GM12878 (cell line): ENCODE results near the gene PLAAT3. TPM values are rescaled to one million over a fixed set of nuclear protein-coding genes. Genes with fewer than 3 reads are reported as not detected.

Source experiments
- ATAC-seq: fragments of 200-7000 bp; cut with Tn5 transposase; 3 replicates; pipeline ENCODE4 v1.9.1; 2020; ENCODE audit warnings: mild to moderate bottlenecking, moderate library complexity
- BruUV-seq: library from RNA; stranded (reverse); fragments of 400-500 nt; replicated peaks from 2 replicates; lab custom pipeline; 2021; lab: Mats Ljungman, UMichigan
- CTCF ChIA-PET: fragments of 300-600 bp; sonication (Branson Sonifier 250); formaldehyde crosslinking; extraction: SDS; loops from one replicate; lab custom pipeline; 2021; ENCODE audit warnings: inconsistent platforms; lab: Yijun Ruan, JAX
- POLR2A ChIA-PET: fragments of 350-600 bp; formaldehyde crosslinking; extraction: SDS; loops from one replicate; lab custom pipeline; 2021; ENCODE audit warnings: inconsistent platforms; lab: Charles Lee
- RAD21 ChIA-PET: fragments of 300-600 bp; sonication (Branson Sonifier 250); formaldehyde crosslinking; loops from one replicate; lab custom pipeline; 2023; ENCODE audit warnings: antibody characterized with exemption; ENCODE audit not compliant: unreplicated experiment; lab: Charles Lee
- SMC1A ChIA-PET: fragments of 300-600 bp; sonication (Branson Sonifier 250); formaldehyde crosslinking; loops from one replicate; lab custom pipeline; 2023; ENCODE audit not compliant: unreplicated experiment, uncharacterized antibody; lab: Charles Lee
- DNase-seq: peaks from one replicate; pipeline ENCODE4 v3.0.0-alpha.2; 2011; ENCODE audit warnings: low read depth, low spot score
- FAIRE-seq: peaks from 3 replicates; lab custom pipeline; 2011; peaks lifted over from hg19 to GRCh38; lab: Jason Lieb, UNC
- H2AFZ ChIP-seq: 2 replicates; pipeline ENCODE4 v1.6.0; 2011; ENCODE audit warnings: low read depth, low read length, control low read depth; ENCODE audit not compliant: control insufficient read depth
- H3K27ac ChIP-seq: 2 replicates; pipeline ENCODE4 v1.5.1; 2011; ENCODE audit warnings: control low read depth; ENCODE audit not compliant: control insufficient read depth, insufficient read depth
- H3K27me3 ChIP-seq, 2 experiments: replicated peaks in 1 of 2; 2 replicates each; pipeline versions ENCODE4 v1.6.0 to v1.6.1; 2011; ENCODE audit warnings: low read length in 1 of 2; ENCODE audit not compliant: control insufficient read depth in 2 of 2, insufficient read depth in 2 of 2
- H3K36me3 ChIP-seq, 2 experiments: 2 replicates each; pipeline ENCODE4 v1.5.1; 2011; ENCODE audit warnings: low read length in 1 of 2; ENCODE audit not compliant: control insufficient read depth in 2 of 2, insufficient read depth in 2 of 2
- H3K4me1 ChIP-seq: 2 replicates; pipeline ENCODE4 v1.6.1; 2011; ENCODE audit warnings: mild to moderate bottlenecking, low read length, moderate library complexity, mixed read lengths; ENCODE audit not compliant: control insufficient read depth, insufficient read depth
- H3K4me2 ChIP-seq: 2 replicates; pipeline ENCODE4 v1.6.0; 2011; ENCODE audit warnings: control low read depth; ENCODE audit not compliant: control insufficient read depth, insufficient read depth
- H3K4me3 ChIP-seq: fragments of 200-600 bp; sonication (generic); 2 replicates; pipeline ENCODE4 v1.5.1; 2016
- H3K79me2 ChIP-seq: 2 replicates; pipeline ENCODE4 v1.6.0; 2011; ENCODE audit warnings: low read length; ENCODE audit not compliant: control insufficient read depth, insufficient read depth
- H3K9ac ChIP-seq: 2 replicates; pipeline ENCODE4 v1.8.0; 2011; ENCODE audit warnings: low read length, control low read depth, mixed read lengths; ENCODE audit not compliant: control insufficient read depth, insufficient read depth
- H3K9me3 ChIP-seq: replicated peaks from 3 replicates; pipeline ENCODE4 v1.5.1; 2011; ENCODE audit warnings: mild to moderate bottlenecking, low read length; ENCODE audit not compliant: control insufficient read depth, insufficient read depth
- H4K20me1 ChIP-seq: 2 replicates; pipeline ENCODE4 v1.6.0; 2011; ENCODE audit not compliant: control insufficient read depth, insufficient read depth
- CBX5 ChIP-seq: sonication (generic); IDR thresholded peaks from 2 replicates; pipeline ENCODE4 v1.6.1; 2016; ENCODE audit warnings: low read depth, moderate library complexity, mild to moderate bottlenecking, inconsistent platforms
- GABPA ChIP-seq: IDR thresholded peaks from 2 replicates; pipeline ENCODE4 v1.6.1; 2014; ENCODE audit warnings: antibody characterized with exemption, low read depth, mild to moderate bottlenecking, inconsistent platforms
- MYB ChIP-seq: fragments of 150-350 bp; IDR thresholded peaks from 2 replicates; pipeline ENCODE4 v1.6.1; 2014; ENCODE audit warnings: mild to moderate bottlenecking, low read depth, low read length, borderline replicate concordance
- NBN ChIP-seq: fragments of 450-650 bp; IDR thresholded peaks from 2 replicates; pipeline ENCODE4 v1.6.1; 2016
- PAX8 ChIP-seq: fragments of 450-650 bp; IDR thresholded peaks from 2 replicates; pipeline ENCODE4 v1.6.1; 2017; ENCODE audit warnings: mild to moderate bottlenecking, moderate library complexity
- STAT3 ChIP-seq: IDR thresholded peaks from 2 replicates; pipeline ENCODE4 v1.6.1; 2011; ENCODE audit warnings: low read depth, low read length, improper control_type of control experiment
- TCF7 ChIP-seq: IDR thresholded peaks from 2 replicates; pipeline ENCODE4 v1.6.1; 2014; ENCODE audit warnings: antibody characterized with exemption, borderline replicate concordance
- WGBS: methylation state at CpG from one replicate; pipeline ENCODE4 v1.1.6; 2016; ENCODE audit warnings: low lambda C conversion rate; ENCODE audit not compliant: insufficient replicate concordance, insufficient coverage; ENCODE audit errors: missing lambda C conversion rate; 5-methylcytosine and 5-hydroxymethylcytosine counted together
- in situ Hi-C: fragments of 300-500 bp; cut with MboI; formaldehyde crosslinking; loops from 9 replicates; pipeline ENCODE4 v1.14.3; 2018; ENCODE audit warnings: mixed read lengths
- intact Hi-C: fragments of 100-400 bp; cut with micrococcal nuclease; formaldehyde crosslinking; loops from one replicate; pipeline ENCODE4 v1.14.2; 2022; ENCODE audit not compliant: unreplicated experiment
- polyA plus RNA-seq, 11 experiments: library from polyadenylated mRNA; depleted of rRNA in 4 of 11; unstranded in 6 of 11; stranded (reverse) in 5 of 11; fragments of >200 nt; fragmentation: Nextera tagmentation in 4 of 11; fragmentation: Illumina TruSeq in 1 of 11; extraction: Ambion mirVana in 4 of 11; extraction: Trizol in 1 of 11; gene quantifications; 1 replicate in 1 of 11; 2 replicates in 10 of 11; pipeline versions ENCODE4 v1.2.1 to v1.2.3, GENCODE V29; 2011 to 2016; ENCODE audit warnings: inconsistent platforms in 2 of 11, missing spikeins in 2 of 11, low read depth in 1 of 11
- total RNA-seq, 4 experiments: library from RNA; depleted of rRNA in 3 of 4; stranded (reverse); fragments of >200 nt in 3 of 4; fragmentation: Illumina TruSeq in 1 of 4; extraction: Trizol in 1 of 4; gene quantifications; 2 replicates each; pipeline versions ENCODE4 v1.2.1 to v1.2.3, GENCODE V29; 2013 to 2021
- TF ChIP-seq, protein P1 (sequence below): IDR thresholded peaks from 2 replicates; pipeline ENCODE4 v1.6.1; 2012; ENCODE audit warnings: improper control_type of control experiment, low read depth, low read length; ENCODE audit not compliant: insufficient replicate concordance

The PLAAT3 gene
- total and polyA plus RNA-seq, 10 of the 15 experiments (the other 5 are each of a cell fraction or from before 2014, with no cell fraction given) = 4.8 to 37.0 (median 14.8) TPM

DNA sequence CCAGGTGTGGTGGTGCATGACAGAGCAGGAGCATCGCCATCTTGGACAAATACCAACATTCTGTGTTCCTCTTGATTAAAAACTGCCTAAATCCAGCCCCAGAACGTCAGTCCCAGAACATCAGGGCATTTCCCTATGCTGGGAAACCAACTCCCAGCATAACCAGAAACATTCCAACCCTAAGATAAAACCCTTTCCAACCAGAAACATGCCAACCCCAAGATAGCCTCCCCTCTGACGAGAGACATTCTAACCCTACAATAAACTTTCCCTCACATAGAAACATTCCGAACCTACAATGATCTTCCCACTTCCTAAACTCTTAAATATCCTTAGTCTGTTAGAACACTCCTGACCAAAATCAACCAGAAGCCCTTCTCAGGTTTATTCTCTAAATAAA, 66.1 kb downstream of the PLAAT3 start:
- TF ChIP-seq PAX8 (no peak), TCF7 (no peak), NBN (no peak)
- SMC1A ChIA-PET = interaction anchor here (1.0 kb wide), 1 partner anchor 12 kb away, joined by 3 read pairs; the partner anchor contains the start of gene PLAAT4

DNA sequence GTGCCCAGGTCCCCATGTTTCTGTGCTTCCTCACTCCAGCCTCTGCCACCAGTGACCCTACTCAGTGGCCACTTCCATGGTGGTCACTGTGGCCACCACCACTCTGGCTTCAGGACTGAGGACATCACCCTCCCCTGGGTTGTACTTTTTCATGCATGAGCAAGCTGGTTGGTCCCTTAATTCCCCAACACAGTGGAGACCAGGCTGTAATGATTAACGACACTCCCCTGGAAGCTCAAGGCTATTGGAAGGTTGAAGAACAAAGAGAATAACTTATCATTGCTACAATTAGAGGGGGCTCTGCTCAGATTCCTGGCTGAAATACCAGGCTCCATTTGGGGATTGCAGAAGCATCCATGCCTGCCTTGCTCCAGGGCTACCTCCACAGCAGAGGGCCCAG, 67.2 kb downstream of the PLAAT3 start:
- SMC1A ChIA-PET = interaction anchor here (1.0 kb wide), 1 partner anchor 11 kb away, joined by 3 read pairs; the partner anchor contains the start of gene PLAAT4
- TF ChIP-seq GABPA = no peak
- TF ChIP-seq MYB = no peak
- TF ChIP-seq, protein P1, sequence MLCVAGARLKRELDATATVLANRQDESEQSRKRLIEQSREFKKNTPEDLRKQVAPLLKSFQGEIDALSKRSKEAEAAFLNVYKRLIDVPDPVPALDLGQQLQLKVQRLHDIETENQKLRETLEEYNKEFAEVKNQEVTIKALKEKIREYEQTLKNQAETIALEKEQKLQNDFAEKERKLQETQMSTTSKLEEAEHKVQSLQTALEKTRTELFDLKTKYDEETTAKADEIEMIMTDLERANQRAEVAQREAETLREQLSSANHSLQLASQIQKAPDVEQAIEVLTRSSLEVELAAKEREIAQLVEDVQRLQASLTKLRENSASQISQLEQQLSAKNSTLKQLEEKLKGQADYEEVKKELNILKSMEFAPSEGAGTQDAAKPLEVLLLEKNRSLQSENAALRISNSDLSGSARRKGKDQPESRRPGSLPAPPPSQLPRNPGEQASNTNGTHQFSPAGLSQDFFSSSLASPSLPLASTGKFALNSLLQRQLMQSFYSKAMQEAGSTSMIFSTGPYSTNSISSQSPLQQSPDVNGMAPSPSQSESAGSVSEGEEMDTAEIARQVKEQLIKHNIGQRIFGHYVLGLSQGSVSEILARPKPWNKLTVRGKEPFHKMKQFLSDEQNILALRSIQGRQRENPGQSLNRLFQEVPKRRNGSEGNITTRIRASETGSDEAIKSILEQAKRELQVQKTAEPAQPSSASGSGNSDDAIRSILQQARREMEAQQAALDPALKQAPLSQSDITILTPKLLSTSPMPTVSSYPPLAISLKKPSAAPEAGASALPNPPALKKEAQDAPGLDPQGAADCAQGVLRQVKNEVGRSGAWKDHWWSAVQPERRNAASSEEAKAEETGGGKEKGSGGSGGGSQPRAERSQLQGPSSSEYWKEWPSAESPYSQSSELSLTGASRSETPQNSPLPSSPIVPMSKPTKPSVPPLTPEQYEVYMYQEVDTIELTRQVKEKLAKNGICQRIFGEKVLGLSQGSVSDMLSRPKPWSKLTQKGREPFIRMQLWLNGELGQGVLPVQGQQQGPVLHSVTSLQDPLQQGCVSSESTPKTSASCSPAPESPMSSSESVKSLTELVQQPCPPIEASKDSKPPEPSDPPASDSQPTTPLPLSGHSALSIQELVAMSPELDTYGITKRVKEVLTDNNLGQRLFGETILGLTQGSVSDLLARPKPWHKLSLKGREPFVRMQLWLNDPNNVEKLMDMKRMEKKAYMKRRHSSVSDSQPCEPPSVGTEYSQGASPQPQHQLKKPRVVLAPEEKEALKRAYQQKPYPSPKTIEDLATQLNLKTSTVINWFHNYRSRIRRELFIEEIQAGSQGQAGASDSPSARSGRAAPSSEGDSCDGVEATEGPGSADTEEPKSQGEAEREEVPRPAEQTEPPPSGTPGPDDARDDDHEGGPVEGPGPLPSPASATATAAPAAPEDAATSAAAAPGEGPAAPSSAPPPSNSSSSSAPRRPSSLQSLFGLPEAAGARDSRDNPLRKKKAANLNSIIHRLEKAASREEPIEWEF = no peak
- TF ChIP-seq CBX5 = no peak
- no peak for TF ChIP-seq STAT3

More for the DNA sequence above, 66.1 kb downstream of the PLAAT3 start:
- no peaks in the 10 kb centered on the region for H3K79me2 ChIP-seq
- in situ Hi-C loops (no loop called here), intact Hi-C loops (no loop called here)
- H3K4me2 ChIP-seq = no peak overlapping the region
- 55% methylated on average over 4 of the region's 4 CpGs for WGBS
- ChIA-PET POLR2A (no interaction called here), CTCF (interaction anchor here (0.6 kb wide), 1 partner anchor 39 kb away, joined by 3 read pairs; no protein-coding TSS in a partner anchor), RAD21 (no interaction called here)
- H4K20me1 ChIP-seq = no peaks in the 10 kb centered on the region
- no peaks in the 10 kb centered on the region for H3K27me3 ChIP-seq
- no peaks in the 10 kb centered on the region for H3K36me3 ChIP-seq
- H2AFZ ChIP-seq = no peak overlapping the region
- H3K27ac ChIP-seq = no peak overlapping the region
- no peak overlapping the region for H3K4me3 ChIP-seq
- no peak overlapping the region for H3K9ac ChIP-seq
- no peak for DNase-seq
- no peaks in the 10 kb centered on the region for H3K9me3 ChIP-seq
- no peak for FAIRE-seq
- no peak for ATAC-seq
- BruUV-seq = no TSS peak
- peaks cover 20% of the 10 kb centered on the region for H3K4me1 ChIP-seq

More for the DNA sequence above, 67.2 kb downstream of the PLAAT3 start:
- ATAC-seq (no peak), FAIRE-seq (no peak), DNase-seq (no peak)
- intact Hi-C loops (no loop called here), in situ Hi-C loops (no loop called here)
- no peak overlapping the region for H3K4me3 ChIP-seq
- H3K36me3 ChIP-seq = no peaks in the 10 kb centered on the region
- H3K4me2 ChIP-seq = no peak overlapping the region
- no peak overlapping the region for H2AFZ ChIP-seq
- peaks cover 13% of the 10 kb centered on the region for H3K4me1 ChIP-seq
- H3K27me3 ChIP-seq = no peaks in the 10 kb centered on the region
- no peaks in the 10 kb centered on the region for H3K9me3 ChIP-seq
- no peak overlapping the region for H3K27ac ChIP-seq
- no peaks in the 10 kb centered on the region for H4K20me1 ChIP-seq
- WGBS = 87% methylated on average over 1 of the region's 1 CpG
- H3K9ac ChIP-seq = no peak overlapping the region
- BruUV-seq = no TSS peak
- CTCF ChIA-PET = no interaction called here
- no peaks in the 10 kb centered on the region for H3K79me2 ChIP-seq
- POLR2A ChIA-PET = no interaction called here
- RAD21 ChIA-PET = interaction anchor here (0.6 kb wide), 1 partner anchor 829 kb away, joined by 3 read pairs; no protein-coding TSS in a partner anchor
